Astrocyte (in vitro differentiated cells and primary cell): ENCODE measurements around the gene JMJD6.

Experiments
- CTCF ChIP-seq: IDR thresholded peaks from 2 replicates; pipeline ENCODE4 v1.5.1; 2011; ENCODE audit warnings: low read depth, mild to moderate bottlenecking, inconsistent platforms, low read length, moderate library complexity; ENCODE audit not compliant: insufficient read depth
- EZH2 ChIP-seq: IDR thresholded peaks from 2 replicates; pipeline ENCODE4 v1.6.1; 2012; ENCODE audit warnings: mild to moderate bottlenecking, low read length, inconsistent platforms; ENCODE audit not compliant: insufficient read depth

- no peak for TF ChIP-seq CTCF
- no peak for TF ChIP-seq EZH2
Measured at GRCh38 chr17:76672892-76673291, 53.5 kb downstream of the JMJD6 start.
